ENCODE measurements around the gene GRIN2C. TPM values are rescaled to one million over a fixed set of nuclear protein-coding genes. Genes with fewer than 3 reads are reported as not detected.

The GRIN2C gene
- total and polyA plus RNA-seq, 9 of the 15 experiments (the other 6 are each of a cell fraction or from before 2014, with no cell fraction given), result under 0.01 to 0.33 (median 0.10) TPM; not detected in 2

- Histone ChIP-seq H3K9me3 (replicated peaks; ENCODE audit: control insufficient read depth, insufficient read depth, low read depth, low read length) (no peaks in the 10 kb centered on the region), H2AFZ (ENCODE audit: low read depth, low read length) (no peak overlapping the region), H3K36me3 (ENCODE audit: control insufficient read depth, insufficient read depth, low read length) (no peaks in the 10 kb centered on the region), H3K27ac (ENCODE audit: extremely low read depth, low read depth, low read length) (no peak overlapping the region), H3K79me2 (ENCODE audit: control insufficient read depth, insufficient read depth, low read length) (no peaks in the 10 kb centered on the region), H3K27me3 (ENCODE audit: control insufficient read depth in 2 of 2, insufficient read depth in 2 of 2, low read length in 2 of 2) (no peaks in the 10 kb centered on the region), H3K9ac (ENCODE audit: insufficient read depth in 1 of 2, low read depth in 2 of 2, low read length in 2 of 2) (peak overlapping the region in 1 of 2 experiments; percentile 33; a peak in 1 of 4 replicates), H3K4me2 (ENCODE audit: insufficient read depth, low read length) (no peak overlapping the region), H3K4me3 (no peak overlapping the region), H3K9me1 (ENCODE audit: control insufficient read depth, insufficient read depth, low read length) (no peaks in the 10 kb centered on the region), H3K4me1 (replicated peaks in 1 of 2; ENCODE audit: control insufficient read depth in 2 of 2, insufficient read depth in 2 of 2, low read length in 2 of 2) (peaks cover 11 to 41% of the 10 kb centered on the region in 2 experiments; a peak in 4 of 5 replicates), H4K20me1 (replicated peaks; ENCODE audit: control insufficient read depth, insufficient read depth, low read length) (peaks cover 10% of the 10 kb centered on the region; the same call in 1 of the 2 replicates)
- POLR2A ChIA-PET, result interaction anchor here (0.6 to 1.4 kb wide), 4 partner anchors 13 to 465 kb away, joined by 3 to 5 read pairs (median 3); no protein-coding TSS in a partner anchor
- TF ChIP-seq, protein P1, sequence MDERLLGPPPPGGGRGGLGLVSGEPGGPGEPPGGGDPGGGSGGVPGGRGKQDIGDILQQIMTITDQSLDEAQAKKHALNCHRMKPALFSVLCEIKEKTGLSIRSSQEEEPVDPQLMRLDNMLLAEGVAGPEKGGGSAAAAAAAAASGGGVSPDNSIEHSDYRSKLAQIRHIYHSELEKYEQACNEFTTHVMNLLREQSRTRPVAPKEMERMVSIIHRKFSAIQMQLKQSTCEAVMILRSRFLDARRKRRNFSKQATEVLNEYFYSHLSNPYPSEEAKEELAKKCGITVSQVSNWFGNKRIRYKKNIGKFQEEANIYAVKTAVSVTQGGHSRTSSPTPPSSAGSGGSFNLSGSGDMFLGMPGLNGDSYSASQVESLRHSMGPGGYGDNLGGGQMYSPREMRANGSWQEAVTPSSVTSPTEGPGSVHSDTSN (CRISPR knock-in tag; IDR thresholded peaks at IDR 0.05; ENCODE audit: low read depth), result no peak
- TF ChIP-seq, protein P1 (tag; conservative IDR thresholded peaks at IDR 0.05; ENCODE audit: low read depth), result peak; percentile 42; the same call in 1 of the 2 replicates
- TF ChIP-seq MEIS2 (IDR thresholded peaks at IDR 0.05; ENCODE audit: partially characterized antibody) (peak; percentile 74), ZNF24 (IDR thresholded peaks at IDR 0.05) (no peak), MCM5 (IDR thresholded peaks at IDR 0.05; ENCODE audit: low read depth) (no peak), TOE1 (IDR thresholded peaks at IDR 0.05; ENCODE audit: borderline replicate concordance) (no peak), TOE1 (CRISPR knock-in tag; IDR thresholded peaks at IDR 0.05; ENCODE audit: borderline replicate concordance, low read depth) (no peak), NCOA1 (IDR thresholded peaks at IDR 0.05; ENCODE audit: low read depth) (no peak), ATF4 (CRISPR knock-in tag; IDR thresholded peaks at IDR 0.05) (no peak), ZNF551 (CRISPR knock-in tag; IDR thresholded peaks at IDR 0.05) (no peak), ZNF668 (CRISPR knock-in tag; IDR thresholded peaks at IDR 0.05) (no peak), ZSCAN32 (CRISPR knock-in tag; IDR thresholded peaks at IDR 0.05) (no peak), BCLAF1 (IDR thresholded peaks at IDR 0.05; ENCODE audit: borderline replicate concordance in 1 of 2, control insufficient read depth in 1 of 2, low read depth in 2 of 2, low read length in 1 of 2) (no peak), PKNOX1 (IDR thresholded peaks at IDR 0.05) (peak; percentile 40; the same call in 1 of the 2 replicates), MAFG (tag; conservative IDR thresholded peaks at IDR 0.05) (no peak), ATF7 (IDR thresholded peaks at IDR 0.05) (no peak)
- BruUV-seq (replicated peaks), result no TSS peak
- in situ Hi-C loops (cut with MboI) (no loop called here), intact Hi-C loops (cut with micrococcal nuclease) (no loop called here)
- no peak for FAIRE-seq
- ATAC-seq, result no peak
- CTCF ChIA-PET (ENCODE audit: low intra/inter-chr PET ratio), result no interaction called here
- no peak for DNase-seq (ENCODE audit: extremely low read depth in 1 of 4, low spot score in 3 of 4)
- WGBS (ENCODE audit: insufficient coverage, low coverage, missing lambda C conversion rate), result 46% methylated on average over 9 of the region's 9 CpGs
Observed at GRCh38 chr17:74838274-74838673, 21.4 kb downstream of the GRIN2C start.

Data from K562 (cell line).